ENCODE measurements around the gene ADGRB3.
"Not testable (repeated sequence)": the region's sequence is repeated elsewhere in the genome, so short reads cannot be mapped to it uniquely, and the experiment has no call there.

The ADGRB3 gene

DNA sequence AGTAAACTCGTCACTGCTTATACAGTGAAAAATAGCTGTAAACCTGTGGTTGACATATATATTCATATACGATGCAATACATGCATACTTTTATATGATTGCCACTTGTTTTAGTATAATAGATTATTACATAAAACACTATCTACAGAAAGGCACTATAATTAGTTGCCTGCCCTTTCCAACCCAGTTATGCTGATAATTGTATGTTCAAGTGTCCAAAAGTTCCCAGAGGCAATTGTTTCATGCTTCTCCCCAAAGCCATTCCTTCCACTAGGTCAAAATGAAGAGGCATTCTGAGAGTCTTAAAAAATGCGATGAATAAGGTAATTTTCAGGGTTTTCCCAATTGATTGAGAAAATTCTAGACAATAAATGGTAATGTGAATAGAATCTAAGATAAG lies 727.1 kb downstream of the ADGRB3 start:
- DNase-seq = no peak

DNA sequence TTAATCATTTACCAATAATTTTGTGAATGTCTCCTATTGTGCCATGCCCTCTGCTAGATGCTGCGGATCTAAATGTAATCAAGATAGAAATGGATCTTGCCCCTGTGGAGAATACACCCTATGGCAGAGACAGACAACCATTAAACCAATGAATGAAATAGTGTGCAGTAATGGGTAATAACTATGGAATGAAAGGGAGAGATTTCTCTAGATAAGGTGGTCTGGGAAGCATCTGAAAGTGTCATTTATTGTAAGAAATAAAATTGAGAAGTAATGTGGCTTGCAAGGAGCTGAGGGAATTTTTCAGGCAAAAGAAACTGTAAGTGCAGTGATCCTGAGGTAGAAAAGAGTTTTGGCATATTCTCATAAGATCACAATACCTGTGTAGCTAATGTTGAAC lies 731.7 kb downstream of the ADGRB3 start:
- DNase-seq = no peak

DNA sequence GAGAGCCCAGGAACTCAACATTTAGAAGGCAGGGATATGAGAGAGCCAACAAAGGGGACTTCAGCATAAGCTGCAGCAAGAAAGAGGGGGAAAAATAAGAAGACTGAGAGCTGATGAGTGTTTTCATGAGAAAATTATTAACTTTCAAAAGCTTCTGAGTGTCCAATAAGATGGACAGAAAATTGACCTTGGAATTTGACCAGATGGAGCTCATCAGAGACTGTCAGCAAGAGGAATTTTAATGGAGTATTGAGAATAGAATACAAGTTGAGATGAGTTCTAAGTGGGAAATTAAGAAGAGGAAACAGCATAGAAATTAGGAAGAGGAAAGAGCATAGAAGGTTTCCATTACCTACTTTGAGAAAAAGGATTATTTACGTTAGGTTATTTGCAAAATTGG lies 733.5 kb downstream of the ADGRB3 start:
- no peak for DNase-seq

DNA sequence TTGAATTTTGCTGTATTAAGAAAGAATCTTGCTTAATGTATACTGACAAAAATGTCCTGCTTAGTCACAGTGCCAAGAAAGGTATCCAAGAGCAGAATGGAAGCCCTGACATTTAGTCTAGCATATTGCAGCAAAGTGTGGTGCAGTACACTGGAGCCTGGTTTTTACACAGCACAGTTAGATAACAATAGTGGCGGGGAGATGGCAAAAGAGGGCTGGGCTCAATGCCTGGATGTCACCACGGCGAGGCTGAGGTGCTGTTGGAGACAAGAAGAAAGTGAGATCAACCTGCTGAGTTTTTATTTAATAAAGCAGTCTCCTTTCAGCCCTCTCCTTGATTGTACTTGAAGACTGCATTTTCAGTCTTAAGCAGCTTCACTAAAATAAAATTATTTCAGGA lies 735.7 kb downstream of the ADGRB3 start:
- no peak for DNase-seq

DNA sequence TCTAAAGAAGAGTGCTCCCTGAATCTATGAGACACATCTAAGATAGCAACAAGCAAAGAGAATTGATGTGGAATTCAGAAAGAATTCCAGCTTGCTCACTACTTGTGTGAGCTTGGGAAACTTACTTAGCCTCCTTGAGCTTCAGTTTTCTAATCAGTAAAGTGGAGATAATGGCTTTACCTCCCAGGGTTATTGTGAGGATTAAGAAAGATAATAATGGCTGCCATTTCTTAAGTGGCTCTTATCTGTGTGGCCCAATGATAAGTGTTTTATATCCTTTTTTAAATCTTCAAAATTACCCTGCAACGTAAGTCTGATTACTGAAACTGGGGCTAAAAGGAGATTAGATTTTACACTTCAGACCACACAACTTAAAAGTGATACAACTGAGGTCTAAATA lies 743.2 kb downstream of the ADGRB3 start:
- no peak for DNase-seq

DNA sequence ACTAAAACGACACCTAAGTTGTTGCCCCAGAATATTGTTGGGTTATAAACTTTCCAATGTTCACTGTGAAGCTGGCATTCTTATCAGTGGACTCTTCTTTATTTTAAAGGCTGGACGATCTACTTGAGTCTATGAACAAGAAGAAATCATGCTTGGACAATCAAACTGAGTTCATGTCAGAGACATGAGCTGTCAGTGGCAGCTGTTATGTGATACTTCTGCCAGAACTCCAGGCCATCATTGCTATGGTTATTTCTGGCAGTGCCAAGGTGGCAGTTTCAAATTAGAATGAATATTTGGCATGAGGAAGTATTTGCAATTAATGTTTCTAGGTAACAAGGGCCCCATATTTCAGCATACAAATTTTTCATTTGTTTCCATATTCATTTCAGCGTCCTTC lies 744.4 kb downstream of the ADGRB3 start:
- DNase-seq = no peak

DNA sequence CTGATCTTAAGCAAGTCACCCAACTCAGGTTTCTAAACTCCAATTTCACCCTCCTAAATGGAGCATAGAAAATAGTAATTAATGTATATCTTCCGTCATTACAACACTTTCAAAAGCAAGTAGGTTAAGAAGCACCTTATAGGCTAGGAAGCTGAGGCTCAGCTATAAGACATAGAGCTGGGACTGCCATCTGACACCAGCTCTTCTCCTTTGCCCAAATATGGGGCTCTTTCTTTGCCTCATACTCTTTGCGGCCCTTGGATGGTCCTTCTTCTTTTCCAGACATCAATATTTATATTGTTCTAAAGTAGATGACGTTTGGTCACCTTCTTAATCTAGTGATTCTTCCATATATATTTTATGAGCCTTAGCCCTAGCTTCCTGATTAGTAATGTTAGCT lies 748.5 kb downstream of the ADGRB3 start:
- DNase-seq = no peak

DNA sequence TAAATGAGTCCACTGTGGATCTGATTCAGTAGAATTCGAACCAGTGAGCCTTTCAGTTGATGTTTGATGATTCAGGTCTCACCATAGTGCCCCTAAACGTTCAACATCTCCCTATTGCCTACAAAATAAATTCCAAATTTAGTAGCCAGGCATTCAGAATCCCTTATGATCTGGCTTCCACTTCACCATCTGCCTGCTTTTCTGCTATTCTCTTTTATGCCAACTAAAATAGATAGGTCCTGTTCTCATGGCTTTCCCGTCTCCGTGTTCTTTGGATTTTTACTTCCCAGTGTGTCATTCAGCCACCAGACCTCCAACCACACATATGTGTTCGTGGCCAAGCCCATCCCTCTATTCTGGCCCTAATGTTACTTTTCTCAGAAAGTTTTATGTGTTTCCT lies 751.3 kb downstream of the ADGRB3 start:
- DNase-seq = no peak

DNA sequence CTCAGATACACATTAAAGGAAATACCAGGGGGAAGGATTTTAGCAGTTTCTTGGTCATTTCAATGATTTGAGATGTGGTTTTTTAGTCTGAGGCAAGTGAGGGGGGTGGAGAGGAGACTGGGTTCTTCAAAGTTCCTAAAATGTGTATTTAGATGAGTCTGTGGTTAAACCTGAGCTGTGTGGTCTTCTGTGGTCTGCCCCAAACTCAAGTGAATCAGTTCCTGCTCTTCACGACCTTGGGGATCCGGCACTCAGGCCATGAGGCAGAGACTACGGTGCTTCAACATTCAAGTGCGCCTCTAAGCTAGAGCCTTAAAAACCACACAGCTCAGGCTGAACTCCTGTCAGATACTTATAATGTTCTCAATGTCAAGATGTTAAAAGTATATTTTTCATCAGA lies 755.0 kb downstream of the ADGRB3 start:
- no peak for DNase-seq

DNA sequence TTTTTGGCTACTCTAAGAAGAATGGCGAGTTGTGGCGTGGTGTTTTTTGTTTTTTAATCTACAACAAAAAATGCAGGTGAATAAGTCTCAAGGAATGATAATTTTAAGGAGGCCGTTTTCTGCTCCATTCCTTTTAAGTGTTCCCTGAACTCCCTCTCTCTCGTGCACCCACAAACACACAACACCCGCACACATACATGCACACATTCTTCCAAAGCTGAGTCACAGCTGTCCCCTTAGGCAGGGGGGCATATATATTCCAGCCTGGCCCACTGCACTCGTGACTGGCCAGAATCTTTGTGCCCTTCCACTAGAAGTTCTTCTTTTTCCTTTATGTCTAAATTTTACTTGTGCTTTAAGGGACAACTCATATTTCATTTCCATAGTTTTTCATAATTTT lies 756.0 kb downstream of the ADGRB3 start:
- no peak for DNase-seq

DNA sequence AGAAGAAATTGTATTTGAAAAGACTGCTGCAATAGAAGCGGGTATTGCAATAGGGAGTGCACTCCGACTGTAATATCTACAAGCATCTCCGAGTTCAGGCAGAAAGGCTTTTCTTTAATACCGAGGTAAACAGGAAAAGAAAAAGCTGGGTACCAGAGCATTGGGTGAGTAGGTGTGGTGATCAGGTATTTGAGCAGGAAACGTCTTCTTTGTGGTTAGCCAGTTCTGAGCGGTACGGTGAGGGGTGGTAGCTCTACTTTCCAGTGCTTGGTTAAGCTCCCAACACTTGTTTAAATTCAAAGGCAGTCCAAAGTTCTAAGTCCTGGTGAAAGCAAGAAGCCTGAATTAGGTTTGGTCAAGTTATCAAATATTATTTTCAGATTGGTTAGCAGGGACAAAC lies 757.7 kb downstream of the ADGRB3 start:
- no peak for DNase-seq

DNA sequence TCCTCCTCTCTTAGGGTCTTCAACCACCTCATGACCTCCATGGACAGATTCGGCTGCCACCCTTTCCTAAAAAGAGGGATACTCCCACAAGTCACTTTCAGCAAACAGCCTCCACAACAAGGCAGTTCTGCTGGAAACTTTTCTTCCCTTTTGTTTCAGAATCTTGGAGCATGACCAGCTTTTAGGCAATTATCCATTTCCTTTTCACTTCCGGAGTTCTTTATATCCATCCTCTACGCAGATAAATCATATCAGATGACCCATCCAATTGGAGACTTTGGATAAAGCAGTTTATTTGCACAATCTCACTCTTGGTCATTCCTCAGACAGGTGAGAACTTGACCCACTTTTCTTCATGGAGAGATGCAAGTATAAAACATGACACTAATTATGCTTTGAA lies 763.2 kb downstream of the ADGRB3 start:
- no peak for DNase-seq

DNA sequence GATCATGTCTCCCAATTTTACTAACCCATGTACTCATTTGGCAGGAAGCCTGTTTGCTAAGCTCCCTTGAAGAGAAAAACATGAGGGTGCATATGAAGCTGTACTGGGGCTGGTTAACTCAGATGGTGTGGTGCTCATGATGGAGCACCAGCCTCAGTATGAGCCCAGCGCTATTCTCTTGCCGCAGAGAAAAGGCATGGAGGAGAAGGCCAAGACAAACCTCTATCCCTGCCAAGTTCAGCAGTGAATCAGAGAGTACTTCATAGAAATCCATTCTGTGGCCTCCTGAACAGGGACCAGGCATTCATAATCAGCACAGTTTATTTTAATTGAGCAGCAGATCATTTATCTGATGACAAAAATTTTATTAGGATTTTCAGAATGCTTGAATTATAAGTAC lies 763.6 kb downstream of the ADGRB3 start:
- no peak for DNase-seq

DNA sequence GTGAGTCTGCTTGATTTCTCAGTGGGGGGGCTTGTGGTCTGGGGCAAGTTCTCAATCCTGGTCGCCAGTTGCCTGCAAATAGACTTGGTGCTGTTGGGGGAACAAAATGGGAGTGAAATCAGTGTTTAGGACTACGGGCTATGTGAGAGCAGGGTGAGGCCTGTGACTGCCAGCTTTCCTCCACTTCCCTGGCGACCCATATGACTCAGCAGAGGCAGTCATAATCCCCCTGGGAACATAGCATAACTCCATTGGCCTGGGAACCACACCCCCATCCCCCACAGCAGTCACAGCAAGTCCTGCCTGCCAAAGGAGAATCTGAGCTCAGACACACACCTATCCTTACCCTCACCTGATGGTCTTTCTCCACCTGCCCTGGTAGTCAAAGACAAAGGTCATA lies 773.8 kb downstream of the ADGRB3 start:
- DNase-seq = no peak

DNA sequence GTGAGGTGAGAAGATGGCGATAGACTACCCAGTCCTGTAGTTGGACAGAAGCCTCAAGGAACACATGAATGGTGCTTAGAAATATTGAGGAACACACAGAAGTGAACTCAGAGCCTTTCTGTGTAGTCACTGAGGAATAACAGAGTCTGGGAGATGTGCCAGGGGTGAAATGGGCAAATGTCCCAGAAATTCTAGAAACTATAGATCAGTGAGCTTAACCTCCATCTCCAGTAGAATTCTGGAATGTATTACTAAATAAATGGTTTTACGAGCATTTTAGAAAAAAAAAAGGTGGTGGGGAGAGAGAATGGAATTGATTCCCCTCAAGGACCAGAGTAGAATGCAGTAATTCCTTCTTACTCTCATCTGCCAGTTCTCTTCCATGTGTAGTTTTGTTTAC lies 781.7 kb downstream of the ADGRB3 start:
- DNase-seq = no peak

DNA sequence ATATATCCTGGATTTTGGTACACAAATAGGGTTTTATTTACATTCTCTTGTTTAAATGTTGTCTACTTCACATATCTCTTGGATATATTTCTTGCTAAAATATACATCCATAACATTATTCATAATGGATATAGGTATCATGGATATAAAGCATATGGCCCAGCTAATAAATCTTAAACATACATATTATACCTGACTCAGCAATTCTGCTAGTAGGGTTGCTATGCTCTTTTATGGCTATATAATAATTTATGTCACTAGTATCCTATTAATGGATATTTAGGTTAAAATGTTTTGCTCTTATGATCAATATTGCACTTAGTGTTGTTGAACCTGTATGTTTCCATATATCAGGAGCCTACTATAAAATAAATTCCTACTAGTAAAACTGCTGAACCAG lies 786.2 kb downstream of the ADGRB3 start:
- no peak for DNase-seq

DNA sequence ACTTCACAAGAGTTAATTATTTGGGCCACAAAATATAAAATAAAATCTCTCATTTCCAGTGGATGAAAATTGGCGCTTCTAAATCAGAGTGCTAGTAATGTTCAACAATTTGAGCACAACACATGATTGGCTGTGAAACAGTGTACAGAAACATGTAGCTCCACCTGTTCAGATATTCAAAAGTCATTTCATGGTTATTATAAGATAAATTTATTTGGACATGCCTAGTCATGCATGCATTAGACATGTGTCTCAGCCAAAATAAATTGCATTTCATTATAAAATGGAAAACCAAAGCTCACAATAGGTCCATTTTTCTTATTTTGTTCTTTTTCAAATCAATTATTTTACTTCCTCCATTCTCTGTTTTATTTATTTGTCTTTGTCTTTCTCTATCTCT lies 786.9 kb downstream of the ADGRB3 start:
- no peak for DNase-seq

DNA sequence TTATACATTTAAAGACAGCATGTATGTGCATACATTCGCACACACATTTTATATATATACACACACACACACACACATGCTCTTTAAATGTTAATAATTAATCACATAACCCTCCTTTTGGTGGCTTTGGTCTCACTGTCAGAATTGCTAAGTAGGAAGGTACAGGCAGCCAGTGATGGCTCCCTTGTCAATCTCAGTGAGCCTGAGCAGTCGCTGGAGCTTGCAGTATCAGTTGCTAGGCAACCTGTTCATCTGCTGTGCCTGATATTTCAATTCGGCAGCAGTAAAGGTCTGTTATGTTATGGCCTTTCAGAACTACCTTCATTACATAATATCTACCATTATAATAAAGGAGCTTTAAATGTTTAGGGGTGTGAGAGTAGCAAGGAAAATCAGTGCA lies 787.4 kb downstream of the ADGRB3 start:
- no peak for DNase-seq

DNA sequence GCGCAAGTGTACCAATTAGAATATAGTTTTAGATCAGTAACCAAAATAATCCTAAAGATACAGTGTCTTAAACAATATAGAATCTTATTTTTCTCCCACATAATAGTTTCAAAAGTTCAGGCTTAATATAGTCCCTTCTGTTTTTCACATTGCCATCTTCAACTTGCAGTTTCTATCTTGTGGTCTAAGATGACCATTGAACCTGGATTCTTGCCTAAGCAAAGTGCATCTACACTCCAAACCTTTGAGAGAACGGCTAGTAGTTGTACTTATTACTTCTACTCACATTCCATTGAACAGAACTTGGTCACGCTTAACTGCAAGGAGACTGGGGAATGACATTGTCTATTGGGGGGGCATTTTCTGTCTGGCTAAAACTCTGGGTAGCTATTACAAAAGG lies 788.7 kb downstream of the ADGRB3 start:
- no peak for DNase-seq

DNA sequence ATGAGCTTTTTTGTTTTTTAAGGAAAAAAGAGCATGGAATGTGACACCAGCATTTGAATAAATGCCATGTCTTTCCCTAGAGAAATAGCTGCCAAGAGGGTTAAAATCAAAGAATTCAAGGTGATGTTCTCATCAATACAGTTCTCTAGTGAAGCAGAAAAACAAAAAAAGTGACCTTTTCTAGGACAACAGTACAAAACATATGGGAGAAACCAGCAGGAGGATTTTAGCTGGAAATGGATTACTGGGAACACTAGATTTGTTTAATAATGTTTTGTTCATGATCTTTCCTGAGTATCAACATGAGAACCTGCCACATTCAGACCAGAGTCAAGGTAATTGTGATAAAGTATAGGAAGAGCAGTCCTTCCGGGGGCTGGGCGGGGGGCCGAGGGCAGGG lies 789.5 kb downstream of the ADGRB3 start:
- DNase-seq = no peak

DNA sequence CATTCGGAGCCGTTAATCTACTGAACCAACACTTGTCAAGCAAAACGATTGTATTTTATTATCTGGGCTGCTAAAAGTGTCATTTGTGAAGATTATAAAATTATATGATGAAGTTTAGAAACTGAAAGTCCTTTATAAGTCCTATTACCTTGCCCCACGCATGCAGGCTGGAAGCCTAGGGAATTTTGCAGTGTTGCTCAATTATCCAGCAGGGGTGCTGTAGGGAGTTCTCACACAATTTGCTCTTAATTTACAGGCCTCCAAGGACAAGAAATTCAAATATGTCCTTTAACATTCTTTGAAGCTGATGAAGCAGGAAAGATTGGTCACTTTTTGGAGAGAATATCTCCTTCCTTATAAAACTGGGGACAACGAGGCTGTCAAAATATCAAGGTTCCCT lies 792.8 kb downstream of the ADGRB3 start:
- no peak for DNase-seq

DNA sequence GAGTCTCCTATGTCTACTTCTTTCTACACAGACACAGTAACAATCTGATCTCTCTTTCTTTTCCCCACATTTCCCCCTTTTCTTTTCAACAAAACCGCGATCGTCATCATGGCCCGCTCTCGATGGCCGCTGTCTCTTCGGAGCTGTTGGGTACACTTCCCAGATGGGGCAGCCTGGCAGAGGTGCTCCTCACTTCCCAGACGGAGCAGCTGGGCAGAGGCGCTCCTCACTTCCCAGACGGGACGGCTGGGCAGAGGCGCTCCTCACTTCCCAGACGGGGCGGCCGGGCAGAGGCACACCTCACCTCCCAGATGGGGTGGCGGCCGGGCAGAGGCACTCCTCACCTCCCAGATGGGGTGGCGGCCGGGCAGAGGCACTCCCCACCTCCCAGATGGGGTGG lies 797.1 kb downstream of the ADGRB3 start:
- not testable (repeated sequence) for DNase-seq

DNA sequence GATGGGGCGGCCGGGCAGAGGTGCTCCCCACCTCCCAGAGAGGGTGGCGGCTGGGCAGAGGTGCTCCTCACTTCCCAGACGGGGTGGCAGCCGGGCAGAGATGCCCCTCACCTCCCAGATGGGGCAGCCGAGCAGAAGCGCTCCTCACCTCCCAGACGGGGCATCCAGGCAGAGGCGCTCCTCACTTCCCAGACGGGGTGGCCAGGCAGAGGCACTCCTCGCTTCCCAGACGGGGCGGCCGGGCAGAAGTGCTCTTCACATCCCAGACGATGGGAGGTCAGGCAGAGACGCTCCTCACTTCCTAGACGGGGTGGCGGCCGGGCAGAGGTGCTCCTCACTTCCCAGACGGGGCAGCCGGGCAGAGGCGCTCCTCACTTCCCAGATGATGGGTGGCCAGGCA lies 798.0 kb downstream of the ADGRB3 start:
- DNase-seq = not testable (repeated sequence)

DNA sequence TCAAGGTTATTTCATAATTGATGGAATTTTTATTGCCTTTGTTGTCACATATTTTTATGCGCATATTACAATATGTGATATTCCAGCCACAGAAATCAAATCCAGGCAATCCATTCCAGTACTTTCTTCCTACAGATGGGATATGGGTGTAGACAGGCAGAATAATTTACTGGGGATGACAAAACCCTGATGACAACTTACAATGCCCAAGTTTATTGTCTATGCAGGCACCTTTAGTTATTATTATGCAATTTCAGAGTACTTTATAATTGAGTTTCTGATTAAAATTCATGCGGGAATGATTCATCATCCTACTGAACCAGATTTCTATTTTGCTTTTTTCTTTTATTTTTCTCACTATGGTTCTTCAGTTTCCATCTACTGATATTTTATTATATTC lies 803.0 kb downstream of the ADGRB3 start:
- DNase-seq = no peak
